ENCODE data around the gene EIF5A2.
"Not testable (repeated sequence)": the region's sequence is repeated elsewhere in the genome, so short reads cannot be mapped to it uniquely, and the experiment has no call there.

The EIF5A2 gene

DNA sequence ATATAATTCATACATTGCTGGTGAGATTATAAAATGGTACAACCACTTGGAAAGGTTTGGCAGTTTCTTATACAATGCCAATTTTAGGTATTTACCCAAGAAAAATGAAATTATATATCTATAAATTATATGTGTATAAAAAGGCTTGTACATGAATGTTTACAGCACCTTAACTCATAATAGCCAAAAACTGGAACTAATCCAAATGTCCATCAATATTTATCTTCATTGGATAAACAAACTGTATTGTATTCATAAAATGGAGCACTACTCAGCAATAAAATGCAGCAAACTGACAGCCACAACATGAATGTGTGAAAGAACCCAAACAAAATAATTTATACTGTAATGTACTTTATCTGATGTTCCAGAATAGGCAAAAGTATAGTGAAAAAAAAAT is 33.6 kb upstream of the EIF5A2 start:
- no peak for TF ChIP-seq CTCF (IDR thresholded peaks at IDR 0.05; ENCODE audit: insufficient read depth, low read length, missing control alignments)
- CTCF ChIA-PET = no interaction called here
- POLR2A ChIA-PET = no interaction called here
- H3K4me3 ChIP-seq (ENCODE audit: low read depth, low read length) = no peak overlapping the region
- no peak for DNase-seq (ENCODE audit: low read depth, low spot score)

DNA sequence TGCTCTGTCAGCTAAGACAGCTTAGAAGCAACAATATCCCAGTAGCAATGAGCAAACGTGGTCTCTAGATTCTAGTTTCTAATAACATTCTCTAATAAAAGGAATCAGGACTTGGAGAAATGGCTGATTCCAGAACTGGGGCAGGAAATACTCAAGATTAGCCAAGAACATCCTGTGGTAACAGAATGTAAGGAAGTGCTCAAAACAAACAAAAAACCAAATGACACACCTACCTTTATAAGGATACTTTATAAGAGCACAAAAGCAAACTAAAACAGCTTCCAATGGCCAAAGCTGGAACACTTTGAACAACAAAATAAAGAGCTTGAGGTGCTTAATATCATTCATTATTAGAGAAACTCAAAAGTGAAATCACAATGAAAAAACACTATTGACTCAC is 33.1 kb upstream of the EIF5A2 start:
- H3K4me3 ChIP-seq (ENCODE audit: low read depth, low read length) = no peak overlapping the region
- no peak for DNase-seq (ENCODE audit: low read depth, low spot score)
- TF ChIP-seq CTCF (IDR thresholded peaks at IDR 0.05; ENCODE audit: insufficient read depth, low read length, missing control alignments) = no peak
- CTCF ChIA-PET = no interaction called here
- POLR2A ChIA-PET = no interaction called here

DNA sequence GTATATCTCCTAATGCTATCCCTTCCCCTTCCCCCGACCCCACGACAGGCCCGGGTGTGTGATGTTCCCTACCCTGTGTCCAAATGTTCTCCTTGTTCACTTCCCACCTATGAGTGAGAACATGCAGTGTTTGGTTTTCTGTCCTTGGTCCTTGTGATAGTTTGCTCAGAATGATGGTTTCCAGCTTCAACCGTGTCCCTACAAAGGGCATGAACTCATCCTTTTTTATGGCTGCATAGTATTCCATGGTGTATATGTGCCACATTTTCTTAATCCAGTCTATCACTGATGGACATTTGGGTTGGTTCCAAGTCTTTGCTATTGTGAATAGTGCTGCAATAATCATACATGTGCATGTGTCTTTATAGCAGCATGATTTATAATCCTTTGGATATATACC is 24.6 kb upstream of the EIF5A2 start:
- H3K4me3 ChIP-seq (ENCODE audit: low read depth, low read length); DNase-seq (ENCODE audit: low read depth, low spot score); CTCF ChIA-PET; POLR2A ChIA-PET: not testable (repeated sequence)

DNA sequence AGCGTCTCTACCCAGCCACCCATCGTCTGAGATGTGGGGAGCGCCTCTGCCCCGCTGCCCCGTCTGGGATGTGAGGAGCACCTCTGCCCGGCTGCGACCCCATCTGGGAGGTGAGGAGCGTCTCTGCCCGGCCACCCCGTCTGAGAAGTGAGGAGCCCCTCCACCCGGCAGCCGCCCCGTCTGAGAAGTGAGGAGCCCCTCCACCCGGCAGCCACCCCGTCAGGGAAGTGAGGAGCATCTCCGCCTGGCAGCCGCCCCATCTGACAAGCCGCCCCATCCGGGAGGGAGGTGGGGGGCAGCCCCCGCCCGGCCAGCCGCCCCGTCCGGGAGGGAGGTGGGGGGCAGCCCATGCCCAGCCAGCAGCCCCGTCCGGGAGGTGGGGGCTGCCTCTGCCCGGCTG is 15.1 kb upstream of the EIF5A2 start:
- POLR2A ChIA-PET; DNase-seq (ENCODE audit: low read depth, low spot score); H3K4me3 ChIP-seq (ENCODE audit: low read depth, low read length); CTCF ChIA-PET: not testable (repeated sequence)

DNA sequence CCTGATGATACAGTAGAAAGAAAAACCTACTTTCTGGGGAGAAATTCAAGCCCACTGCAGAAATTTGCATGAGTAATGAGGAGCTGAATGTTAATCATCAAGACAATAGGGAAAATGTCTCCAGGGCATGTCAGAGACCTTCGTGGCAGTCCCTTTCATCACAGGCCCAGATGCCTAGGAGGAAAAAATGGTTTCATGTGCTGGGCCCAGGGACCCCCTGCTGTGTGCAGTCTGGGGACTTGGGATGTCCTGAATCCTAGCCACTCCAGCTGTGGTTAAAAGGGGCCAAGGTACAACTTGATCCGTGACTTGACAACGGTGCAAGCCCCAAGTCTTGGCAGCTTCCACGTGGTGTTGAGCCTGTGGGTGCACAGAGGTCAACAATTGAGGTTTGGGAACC is 10.3 kb upstream of the EIF5A2 start:
- no peak for DNase-seq (ENCODE audit: low read depth, low spot score)
- ChIA-PET POLR2A (interaction anchor here (0.7 kb wide), 1 partner anchor 49 kb away, joined by 3 read pairs; the partner anchor contains the start of gene RPL22L1), CTCF (no interaction called here)
- H3K4me3 ChIP-seq (ENCODE audit: low read depth, low read length) = no peak overlapping the region
- no peak for TF ChIP-seq CTCF (IDR thresholded peaks at IDR 0.05; ENCODE audit: insufficient read depth, low read length, missing control alignments)

- ChIA-PET POLR2A (no interaction called here), CTCF (no interaction called here)
- DNase-seq (ENCODE audit: low read depth, low spot score) = no peak
Measured at GRCh38 chr3:170914690-170915089, 6.3 kb upstream of the EIF5A2 start.

DNA sequence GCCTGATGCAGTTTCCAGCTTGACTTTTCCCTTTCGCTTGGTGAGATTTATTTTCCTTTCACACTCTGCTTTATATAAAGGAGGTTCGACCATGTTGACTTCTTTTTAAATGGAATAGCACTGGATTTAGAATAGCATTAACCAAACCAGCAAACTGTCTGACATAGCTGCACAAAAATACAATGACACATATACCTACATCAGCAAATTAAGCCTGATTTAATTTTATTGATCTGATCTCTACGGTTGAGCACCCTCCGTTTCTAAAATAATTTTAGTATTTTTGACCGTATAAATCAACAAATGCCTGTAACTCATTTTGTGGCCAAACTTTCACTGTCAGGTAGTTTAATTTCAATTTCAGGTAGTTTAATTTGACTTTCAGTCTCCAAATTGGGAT is 5.8 kb upstream of the EIF5A2 start:
- POLR2A ChIA-PET = no interaction called here
- no peak for DNase-seq (ENCODE audit: low read depth, low spot score)
- CTCF ChIA-PET = no interaction called here
- TF ChIP-seq CTCF (IDR thresholded peaks at IDR 0.05; ENCODE audit: insufficient read depth, low read length, missing control alignments) = no peak
- no peak overlapping the region for H3K4me3 ChIP-seq (ENCODE audit: low read depth, low read length)

More at GRCh38 chr3:170914690-170915089, 6.3 kb upstream of the EIF5A2 start:
- TF ChIP-seq CTCF (IDR thresholded peaks at IDR 0.05; ENCODE audit: insufficient read depth, low read length, missing control alignments) = no peak
- H3K4me3 ChIP-seq (ENCODE audit: low read depth, low read length) = no peak overlapping the region

DNA sequence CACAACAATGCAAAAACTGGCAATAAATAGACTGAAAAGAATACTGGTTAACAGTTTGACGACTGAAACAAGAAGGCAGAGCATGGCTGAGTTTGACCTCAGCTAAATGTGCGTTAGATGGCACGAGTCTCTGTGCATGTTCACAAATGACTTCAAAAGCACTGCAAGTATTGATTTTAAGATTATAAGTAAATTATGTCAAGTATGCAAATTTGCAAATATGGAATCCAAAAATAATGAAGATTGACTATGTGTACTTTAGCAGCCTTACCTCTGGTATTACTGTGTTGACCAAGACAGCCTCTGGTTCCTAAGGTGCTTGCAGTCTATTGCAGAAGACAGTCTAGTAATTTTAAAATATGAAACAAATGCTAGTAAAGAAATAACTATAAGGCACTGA is 2.6 kb upstream of the EIF5A2 start:
- CTCF ChIA-PET = no interaction called here
- DNase-seq (ENCODE audit: low read depth, low spot score) = no peak
- POLR2A ChIA-PET = interaction anchor here (1.4 kb wide), 1 partner anchor 42 kb away, joined by 3 read pairs; no protein-coding TSS in a partner anchor
- no peak overlapping the region for H3K4me3 ChIP-seq (ENCODE audit: low read depth, low read length)
- no peak for TF ChIP-seq CTCF (IDR thresholded peaks at IDR 0.05; ENCODE audit: insufficient read depth, low read length, missing control alignments)

Measured in AG04449 (cell line).